Tibial nerve (tissue), 4 donors: ENCODE data around the gene HSFX1.

Experiments used
- EP300 ChIP-seq, 2 donors: sonication (generic); formaldehyde crosslinking; IDR thresholded peaks; one replicate each; pipeline ENCODE4 v1.6.1; 2017; ENCODE audit warnings: antibody characterized with exemption in 2 of 2, mild to moderate bottlenecking in 1 of 2
- POLR2A ChIP-seq, 2 donors: fragments of 450-650 bp; IDR thresholded peaks; one replicate each; pipeline ENCODE4 v1.6.1; 2017; ENCODE audit warnings: antibody characterized with exemption in 2 of 2, mild to moderate bottlenecking in 2 of 2, moderate library complexity in 2 of 2
- TF ChIP-seq, protein P1 (sequence below), 5 experiments: fragments of 200-600 bp in 3 of 5; fragments of 450-650 bp in 2 of 5; sonication (generic) in 3 of 5; IDR thresholded peaks; one replicate each; pipeline ENCODE4 v1.5.1; 2016 to 2019; ENCODE audit warnings: antibody characterized with exemption in 5 of 5, mild to moderate bottlenecking in 3 of 5, moderate library complexity in 2 of 5

DNA sequence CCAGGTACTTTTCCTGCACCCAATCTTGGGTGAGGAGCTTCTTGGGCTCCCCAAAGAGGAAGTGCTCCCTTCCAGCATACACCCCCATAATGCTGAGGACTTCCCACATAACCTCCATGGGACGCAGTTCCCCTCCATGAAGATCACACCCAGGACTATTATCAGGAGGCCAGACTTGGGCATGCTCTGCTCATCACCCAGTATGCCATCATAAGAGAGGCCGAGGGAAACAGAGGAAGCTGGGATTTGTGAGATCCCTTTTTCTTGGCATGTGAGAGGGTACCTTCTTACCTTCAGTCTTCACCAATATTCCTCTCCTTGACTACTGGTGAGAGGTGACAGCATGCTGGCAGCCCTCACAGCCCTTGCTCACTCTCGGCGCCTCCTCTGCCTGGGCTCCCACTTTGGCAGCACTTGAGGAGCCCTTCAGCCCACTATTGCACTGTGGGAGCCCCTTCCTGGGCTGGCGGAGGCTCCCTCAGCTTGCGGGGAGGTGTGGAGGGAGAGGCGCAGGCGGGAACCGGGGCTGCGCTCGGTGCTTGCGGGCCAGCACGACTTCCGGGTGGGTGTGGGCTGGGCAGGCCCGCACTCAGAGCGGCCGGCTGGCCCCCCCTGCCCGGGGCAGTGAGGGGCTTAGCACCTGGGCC, 15.7 kb upstream of the HSFX1 start:
- TF ChIP-seq EP300 (IDR thresholded peaks at IDR 0.05) (no peak), POLR2A (IDR thresholded peaks at IDR 0.05) (no peak)
- TF ChIP-seq, protein P1, sequence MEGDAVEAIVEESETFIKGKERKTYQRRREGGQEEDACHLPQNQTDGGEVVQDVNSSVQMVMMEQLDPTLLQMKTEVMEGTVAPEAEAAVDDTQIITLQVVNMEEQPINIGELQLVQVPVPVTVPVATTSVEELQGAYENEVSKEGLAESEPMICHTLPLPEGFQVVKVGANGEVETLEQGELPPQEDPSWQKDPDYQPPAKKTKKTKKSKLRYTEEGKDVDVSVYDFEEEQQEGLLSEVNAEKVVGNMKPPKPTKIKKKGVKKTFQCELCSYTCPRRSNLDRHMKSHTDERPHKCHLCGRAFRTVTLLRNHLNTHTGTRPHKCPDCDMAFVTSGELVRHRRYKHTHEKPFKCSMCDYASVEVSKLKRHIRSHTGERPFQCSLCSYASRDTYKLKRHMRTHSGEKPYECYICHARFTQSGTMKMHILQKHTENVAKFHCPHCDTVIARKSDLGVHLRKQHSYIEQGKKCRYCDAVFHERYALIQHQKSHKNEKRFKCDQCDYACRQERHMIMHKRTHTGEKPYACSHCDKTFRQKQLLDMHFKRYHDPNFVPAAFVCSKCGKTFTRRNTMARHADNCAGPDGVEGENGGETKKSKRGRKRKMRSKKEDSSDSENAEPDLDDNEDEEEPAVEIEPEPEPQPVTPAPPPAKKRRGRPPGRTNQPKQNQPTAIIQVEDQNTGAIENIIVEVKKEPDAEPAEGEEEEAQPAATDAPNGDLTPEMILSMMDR (IDR thresholded peaks at IDR 0.05) = no peak
